LHCN-M2 (cell line): Measurements from ENCODE around the gene JHY. TPM values are rescaled to one million over a fixed set of nuclear protein-coding genes. Genes with fewer than 3 reads are reported as not detected.

ENCODE experiments used
- total RNA-seq: library from RNA; depleted of rRNA; stranded (reverse); fragments of >200 nt; gene quantifications from 2 replicates; pipeline ENCODE4 v1.2.3, GENCODE V29; 2014; rRNA removed

The JHY gene
- total RNA-seq, 1 experiment from 2014 or later, result 0.52 TPM

Other genes with a start within 250 kb of the JHY start
- 8.0 and 12.8 TPM in 2 replicates for gene UBASH3B, start 227.0 kb upstream of the JHY start, total RNA-seq
- gene CRTAM, start 44.3 kb upstream of the JHY start, total RNA-seq, result not detected in 2 replicates
- not detected in 2 replicates for gene BSX, start 99.1 kb downstream of the JHY start, total RNA-seq
- gene HSPA8, start 179.4 kb downstream of the JHY start, total RNA-seq, result 2,360 and 2,955 TPM in 2 replicates